ENCODE measurements around the gene NUDT21.

Gene NUDT21

DNA sequence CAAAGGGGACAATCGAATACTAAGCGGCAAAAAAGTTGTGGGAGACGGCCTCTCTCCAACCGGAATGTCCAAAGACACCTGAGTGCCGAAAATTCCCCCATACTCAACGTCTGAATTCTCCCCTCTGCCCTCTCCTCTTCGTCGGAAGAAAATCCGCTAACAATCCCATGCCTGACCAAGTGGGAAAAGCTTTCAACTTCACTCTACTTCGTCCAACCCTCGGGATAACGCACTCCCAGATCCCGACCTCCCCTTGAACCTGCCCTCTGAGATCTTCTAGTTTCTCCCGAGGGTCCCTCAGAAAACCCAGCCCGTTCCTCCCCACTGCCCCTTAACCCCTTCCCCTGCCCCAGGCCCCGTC, 26.7 kb downstream of the NUDT21 start:
- Histone ChIP-seq H3K27ac (ENCODE audit: insufficient read depth in 1 of 2, low read depth in 1 of 2, low read length in 2 of 2, poor library complexity in 1 of 2, severe bottlenecking in 2 of 2) (peak overlapping the region in 1 of 2 experiments; percentile 82), H3K36me3 (ENCODE audit: control insufficient read depth in 4 of 4, insufficient read depth in 4 of 4, low read length in 3 of 4) (peaks cover 0 to 5% (median 0%) of the 10 kb centered on the region in 4 experiments), H3K4me1 (ENCODE audit: control extremely low read depth in 1 of 4, control insufficient read depth in 4 of 4, insufficient read depth in 4 of 4, low read length in 3 of 4) (peaks cover 11 to 32% (median 22%) of the 10 kb centered on the region in 4 experiments), H3K9me3 (ENCODE audit: control extremely low read depth in 1 of 5, control insufficient read depth in 4 of 5, insufficient read depth in 2 of 5, low read depth in 1 of 5, low read length in 4 of 5) (no peaks in the 10 kb centered on the region), H3K4me3 (ENCODE audit: control insufficient read depth in 1 of 7, extremely low read depth in 1 of 7, insufficient read depth in 4 of 7, low read depth in 2 of 7, low read length in 6 of 7) (peak overlapping the region; percentile 54 to 91 (median 88)), H3K27me3 (replicated peaks in 2 of 5; ENCODE audit: control insufficient read depth in 4 of 5, insufficient read depth in 5 of 5, low read length in 4 of 5) (no peaks in the 10 kb centered on the region)
- under 1% methylated on average over 12 of the region's 16 CpGs for WGBS (ENCODE audit: insufficient coverage)
- DNase-seq, result no peak
- ChIA-PET POLR2A (no interaction called here), CTCF (no interaction called here)

DNA sequence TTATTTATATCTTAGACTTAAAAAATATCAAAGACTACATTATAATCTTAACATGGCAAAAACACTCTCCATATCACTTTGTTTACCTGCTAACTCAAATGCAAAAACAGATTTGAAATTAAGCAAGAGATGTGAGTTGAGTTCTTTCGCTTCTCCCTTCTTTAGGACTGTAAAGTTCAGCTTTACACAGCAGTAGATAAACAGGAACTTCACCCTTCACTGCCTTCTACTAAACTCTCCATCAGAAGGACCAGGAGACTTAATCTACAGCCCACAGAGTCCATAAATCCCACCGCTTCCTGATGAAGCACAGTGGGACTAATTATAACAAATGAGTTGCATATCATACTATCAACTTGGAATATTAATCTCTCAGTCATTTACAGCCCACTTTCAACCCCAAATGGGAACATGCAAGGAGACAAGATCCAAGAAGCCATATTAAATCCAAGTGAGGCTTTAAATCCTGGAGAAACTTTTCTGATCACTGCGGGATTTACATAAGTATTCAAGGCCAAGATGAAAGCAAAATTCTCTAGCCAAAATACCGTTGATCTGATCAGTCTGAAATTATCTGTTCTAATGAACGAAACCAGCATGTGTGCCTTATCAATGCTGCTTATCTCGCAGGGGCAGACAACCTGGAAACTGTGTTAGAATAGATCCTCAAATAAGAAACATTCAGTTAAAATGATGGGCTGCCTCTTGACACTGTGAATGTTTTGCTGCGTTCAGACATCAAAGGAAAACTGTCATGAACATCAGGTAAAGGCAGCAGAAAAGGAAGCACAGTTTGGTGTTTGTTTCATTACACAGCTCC, 27.3 kb downstream of the NUDT21 start:
- whole genome bisulfite sequencing (ENCODE audit: insufficient coverage), result 3% methylated on average over 5 of the region's 7 CpGs
- Histone ChIP-seq H3K27ac (ENCODE audit: insufficient read depth in 1 of 2, low read depth in 1 of 2, low read length in 2 of 2, poor library complexity in 1 of 2, severe bottlenecking in 2 of 2) (peak overlapping the region in 1 of 2 experiments; percentile 82), H3K4me1 (ENCODE audit: control extremely low read depth in 1 of 4, control insufficient read depth in 4 of 4, insufficient read depth in 4 of 4, low read length in 3 of 4) (peaks cover 11 to 32% (median 22%) of the 10 kb centered on the region in 4 experiments), H3K36me3 (ENCODE audit: control insufficient read depth in 4 of 4, insufficient read depth in 4 of 4, low read length in 3 of 4) (peaks cover 0 to 3% (median 0%) of the 10 kb centered on the region in 4 experiments), H3K27me3 (replicated peaks in 2 of 5; ENCODE audit: control insufficient read depth in 4 of 5, insufficient read depth in 5 of 5, low read length in 4 of 5) (no peaks in the 10 kb centered on the region), H3K4me3 (ENCODE audit: control insufficient read depth in 1 of 7, extremely low read depth in 1 of 7, insufficient read depth in 4 of 7, low read depth in 2 of 7, low read length in 6 of 7) (peak overlapping the region; percentile 54 to 91 (median 88)), H3K9me3 (ENCODE audit: control extremely low read depth in 1 of 5, control insufficient read depth in 4 of 5, insufficient read depth in 2 of 5, low read depth in 1 of 5, low read length in 4 of 5) (no peaks in the 10 kb centered on the region)
- POLR2A ChIA-PET, result interaction anchor here (0.6 kb wide), 1 partner anchor 77 kb away, joined by 3 read pairs; no protein-coding TSS in a partner anchor
- peak in 2 of 3 donors; percentile 37 to 59 for DNase-seq
- CTCF ChIA-PET, result no interaction called here

DNA sequence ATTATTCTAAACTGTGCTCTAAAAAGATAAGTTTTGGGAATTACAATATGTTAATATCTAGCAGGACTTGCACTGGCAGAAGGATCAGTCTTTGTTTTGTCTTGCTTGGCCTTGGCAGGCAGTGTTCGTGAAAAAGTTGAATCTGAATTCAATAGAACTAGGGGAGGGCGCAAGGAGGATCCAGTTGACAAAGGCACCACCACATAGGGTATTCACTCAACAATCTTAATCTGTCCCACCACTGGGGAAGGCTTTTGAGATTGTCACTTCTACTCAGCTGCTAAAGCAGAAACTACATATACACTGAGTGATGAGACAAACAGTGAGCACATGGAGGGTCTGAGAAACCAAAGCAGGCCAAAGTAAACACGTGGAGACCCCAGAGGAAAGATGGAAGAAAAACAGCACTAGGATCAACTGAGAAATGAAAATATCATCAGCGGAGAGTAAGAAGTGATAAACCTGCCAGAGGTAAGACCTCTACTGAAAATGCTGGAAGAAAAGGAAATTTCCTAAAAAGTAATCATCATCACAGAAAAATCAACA, 28.2 kb downstream of the NUDT21 start:
- POLR2A ChIA-PET, result interaction anchor here (0.6 kb wide), 1 partner anchor 76 kb away, joined by 3 read pairs; no protein-coding TSS in a partner anchor
- peak overlapping the region in 2 of 7 experiments; percentile 87 to 90 for H3K4me3 ChIP-seq (ENCODE audit: control insufficient read depth in 1 of 7, extremely low read depth in 1 of 7, insufficient read depth in 4 of 7, low read depth in 2 of 7, low read length in 6 of 7)
- WGBS (ENCODE audit: insufficient coverage), result 87% methylated on average over 3 of the region's 4 CpGs

DNA sequence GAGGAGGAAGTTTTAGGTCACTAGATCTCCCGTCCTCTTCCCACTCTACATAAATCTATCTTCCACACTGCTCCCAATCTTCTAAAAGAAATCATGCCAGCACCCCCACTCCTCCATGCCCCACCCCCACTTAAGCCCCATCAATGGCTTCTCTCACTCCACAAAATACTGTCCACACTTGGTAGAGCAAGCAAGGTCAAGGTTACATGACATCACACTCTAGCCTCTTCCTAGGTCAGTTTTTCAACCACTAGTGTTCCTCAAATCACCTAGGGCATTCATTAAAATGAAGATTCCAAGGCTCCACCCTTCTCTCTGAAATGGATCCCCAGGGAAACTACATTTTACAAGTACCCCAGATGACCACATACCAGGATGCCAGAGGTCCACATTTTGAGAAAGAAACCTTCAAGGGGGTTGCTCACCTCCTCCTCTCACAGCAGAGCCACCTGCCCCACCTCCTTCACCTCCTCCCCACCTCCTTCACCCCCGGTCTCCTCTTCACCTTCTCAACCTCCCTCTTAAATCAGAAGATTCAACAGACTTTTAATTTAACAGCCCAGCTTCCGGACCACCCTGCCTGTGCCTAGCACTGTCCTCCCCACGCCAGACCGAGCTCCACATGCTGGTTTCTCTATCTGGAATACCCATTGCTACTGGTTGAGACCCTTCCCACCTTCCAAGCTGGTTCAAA, 29.0 kb downstream of the NUDT21 start:
- Histone ChIP-seq H3K36me3 (ENCODE audit: control insufficient read depth in 4 of 4, insufficient read depth in 4 of 4, low read length in 3 of 4) (no peaks in the 10 kb centered on the region), H3K4me3 (ENCODE audit: control insufficient read depth in 1 of 7, extremely low read depth in 1 of 7, insufficient read depth in 4 of 7, low read depth in 2 of 7, low read length in 6 of 7) (no peak overlapping the region), H3K4me1 (ENCODE audit: control extremely low read depth in 1 of 4, control insufficient read depth in 4 of 4, insufficient read depth in 4 of 4, low read length in 3 of 4) (peaks cover 11 to 32% (median 22%) of the 10 kb centered on the region in 4 experiments), H3K9me3 (ENCODE audit: control extremely low read depth in 1 of 5, control insufficient read depth in 4 of 5, insufficient read depth in 2 of 5, low read depth in 1 of 5, low read length in 4 of 5) (no peaks in the 10 kb centered on the region), H3K27ac (ENCODE audit: insufficient read depth in 1 of 2, low read depth in 1 of 2, low read length in 2 of 2, poor library complexity in 1 of 2, severe bottlenecking in 2 of 2) (no peak overlapping the region), H3K27me3 (replicated peaks in 2 of 5; ENCODE audit: control insufficient read depth in 4 of 5, insufficient read depth in 5 of 5, low read length in 4 of 5) (no peaks in the 10 kb centered on the region)
- 81% methylated on average over 5 of the region's 5 CpGs for WGBS (ENCODE audit: insufficient coverage)
- ChIA-PET POLR2A (no interaction called here), CTCF (no interaction called here)
- no peak for DNase-seq

More for the DNA sequence above, 28.2 kb downstream of the NUDT21 start:
- CTCF ChIA-PET, result no interaction called here
- Histone ChIP-seq H3K27ac (ENCODE audit: insufficient read depth in 1 of 2, low read depth in 1 of 2, low read length in 2 of 2, poor library complexity in 1 of 2, severe bottlenecking in 2 of 2) (no peak overlapping the region), H3K9me3 (ENCODE audit: control extremely low read depth in 1 of 5, control insufficient read depth in 4 of 5, insufficient read depth in 2 of 5, low read depth in 1 of 5, low read length in 4 of 5) (no peaks in the 10 kb centered on the region), H3K4me1 (ENCODE audit: control extremely low read depth in 1 of 4, control insufficient read depth in 4 of 4, insufficient read depth in 4 of 4, low read length in 3 of 4) (peaks cover 11 to 32% (median 22%) of the 10 kb centered on the region in 4 experiments), H3K27me3 (replicated peaks in 2 of 5; ENCODE audit: control insufficient read depth in 4 of 5, insufficient read depth in 5 of 5, low read length in 4 of 5) (no peaks in the 10 kb centered on the region), H3K36me3 (ENCODE audit: control insufficient read depth in 4 of 4, insufficient read depth in 4 of 4, low read length in 3 of 4) (no peaks in the 10 kb centered on the region)
- DNase-seq, result no peak

DNA sequence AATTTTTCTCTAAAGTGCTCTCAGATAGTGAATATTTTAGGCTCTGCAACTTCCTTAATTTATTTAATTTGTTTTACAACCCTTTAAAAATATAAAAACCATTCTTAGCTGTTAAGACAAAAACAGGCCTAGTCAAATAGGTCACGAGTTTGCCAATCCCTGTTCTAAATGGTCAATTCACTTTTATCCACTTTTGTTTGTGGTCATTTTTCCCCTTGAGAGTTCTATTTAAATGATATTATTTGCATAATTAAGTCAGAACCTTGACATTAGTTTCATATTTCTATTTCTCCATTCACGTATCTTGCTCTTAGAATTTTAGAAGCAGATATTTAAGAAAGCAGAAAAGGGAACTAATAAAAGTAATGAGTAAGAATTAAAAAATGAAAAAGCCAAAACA, 29.8 kb downstream of the NUDT21 start:
- ChIA-PET CTCF (no interaction called here), POLR2A (no interaction called here)
- H3K4me1 ChIP-seq (ENCODE audit: control extremely low read depth in 1 of 4, control insufficient read depth in 4 of 4, insufficient read depth in 4 of 4, low read length in 3 of 4), result peaks cover 11 to 33% (median 24%) of the 10 kb centered on the region in 4 experiments
- H3K4me3 ChIP-seq (ENCODE audit: control insufficient read depth in 1 of 7, extremely low read depth in 1 of 7, insufficient read depth in 4 of 7, low read depth in 2 of 7, low read length in 6 of 7), result no peak overlapping the region
- H3K9me3 ChIP-seq (ENCODE audit: control extremely low read depth in 1 of 5, control insufficient read depth in 4 of 5, insufficient read depth in 2 of 5, low read depth in 1 of 5, low read length in 4 of 5), result no peaks in the 10 kb centered on the region
- no peak for DNase-seq
- H3K36me3 ChIP-seq (ENCODE audit: control insufficient read depth in 4 of 4, insufficient read depth in 4 of 4, low read length in 3 of 4), result no peaks in the 10 kb centered on the region
- no CpG with 5 or more reads among the region's 2 CpGs for WGBS (ENCODE audit: insufficient coverage)
- no peak overlapping the region for H3K27ac ChIP-seq (ENCODE audit: insufficient read depth in 1 of 2, low read depth in 1 of 2, low read length in 2 of 2, poor library complexity in 1 of 2, severe bottlenecking in 2 of 2)
- no peaks in the 10 kb centered on the region for H3K27me3 ChIP-seq (replicated peaks in 2 of 5; ENCODE audit: control insufficient read depth in 4 of 5, insufficient read depth in 5 of 5, low read length in 4 of 5)

DNA sequence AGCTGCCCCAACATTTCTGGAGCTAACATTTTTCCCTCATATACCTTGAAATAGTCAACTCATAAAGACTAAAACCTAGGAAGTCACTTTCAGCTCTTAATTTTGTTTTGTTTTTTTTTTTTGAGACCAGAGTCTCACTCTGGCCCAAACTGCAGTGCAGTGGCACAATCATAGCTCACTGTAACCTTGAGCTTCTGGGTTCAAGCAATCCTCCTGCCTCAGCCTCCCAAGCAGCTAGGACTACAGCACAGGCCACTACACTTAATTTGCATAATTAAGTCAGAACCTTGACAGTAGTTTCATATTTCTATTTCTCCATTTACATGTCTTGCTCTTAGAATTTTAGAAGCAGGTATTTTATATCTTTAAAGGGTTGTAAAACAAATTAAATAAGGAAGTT, 30.5 kb downstream of the NUDT21 start:
- Histone ChIP-seq H3K27me3 (replicated peaks in 2 of 5; ENCODE audit: control insufficient read depth in 4 of 5, insufficient read depth in 5 of 5, low read length in 4 of 5) (no peaks in the 10 kb centered on the region), H3K9me3 (ENCODE audit: control extremely low read depth in 1 of 5, control insufficient read depth in 4 of 5, insufficient read depth in 2 of 5, low read depth in 1 of 5, low read length in 4 of 5) (no peaks in the 10 kb centered on the region), H3K27ac (ENCODE audit: insufficient read depth in 1 of 2, low read depth in 1 of 2, low read length in 2 of 2, poor library complexity in 1 of 2, severe bottlenecking in 2 of 2) (no peak overlapping the region), H3K36me3 (ENCODE audit: control insufficient read depth in 4 of 4, insufficient read depth in 4 of 4, low read length in 3 of 4) (no peaks in the 10 kb centered on the region), H3K4me3 (ENCODE audit: control insufficient read depth in 1 of 7, extremely low read depth in 1 of 7, insufficient read depth in 4 of 7, low read depth in 2 of 7, low read length in 6 of 7) (no peak overlapping the region), H3K4me1 (ENCODE audit: control extremely low read depth in 1 of 4, control insufficient read depth in 4 of 4, insufficient read depth in 4 of 4, low read length in 3 of 4) (peaks cover 13 to 32% (median 23%) of the 10 kb centered on the region in 4 experiments)
- ChIA-PET CTCF (no interaction called here), POLR2A (interaction anchor here (0.6 kb wide), 1 partner anchor 122 kb away, joined by 3 read pairs; no protein-coding TSS in a partner anchor)
- no peak for DNase-seq
